ENCODE data around the gene PANK4.

Gene PANK4

DNA sequence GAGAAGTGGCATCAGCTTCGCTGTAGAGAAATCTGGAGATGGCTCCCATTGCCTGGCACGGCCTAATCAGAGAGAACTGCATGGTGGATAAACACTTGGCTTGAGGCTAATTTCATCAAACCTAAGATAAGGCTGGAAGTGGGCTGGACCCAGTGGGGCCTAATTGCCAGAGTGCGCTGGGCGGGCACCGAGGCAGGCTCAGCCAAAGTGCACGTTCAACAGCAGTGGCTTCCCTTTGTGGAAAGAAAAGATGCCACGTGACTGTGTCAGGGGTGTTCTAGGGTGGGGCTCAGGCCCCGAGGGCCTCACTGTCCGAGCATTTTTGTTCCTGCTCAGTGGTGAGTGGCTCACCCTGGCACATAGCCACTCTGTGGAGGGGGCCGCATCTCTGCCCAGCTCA lies 44.5 kb downstream of the PANK4 start:
- DNase-seq (ENCODE audit: low read depth), result no peak
- no peak overlapping the region for H3K4me3 ChIP-seq (ENCODE audit: low read length)
- TF ChIP-seq, protein P1, sequence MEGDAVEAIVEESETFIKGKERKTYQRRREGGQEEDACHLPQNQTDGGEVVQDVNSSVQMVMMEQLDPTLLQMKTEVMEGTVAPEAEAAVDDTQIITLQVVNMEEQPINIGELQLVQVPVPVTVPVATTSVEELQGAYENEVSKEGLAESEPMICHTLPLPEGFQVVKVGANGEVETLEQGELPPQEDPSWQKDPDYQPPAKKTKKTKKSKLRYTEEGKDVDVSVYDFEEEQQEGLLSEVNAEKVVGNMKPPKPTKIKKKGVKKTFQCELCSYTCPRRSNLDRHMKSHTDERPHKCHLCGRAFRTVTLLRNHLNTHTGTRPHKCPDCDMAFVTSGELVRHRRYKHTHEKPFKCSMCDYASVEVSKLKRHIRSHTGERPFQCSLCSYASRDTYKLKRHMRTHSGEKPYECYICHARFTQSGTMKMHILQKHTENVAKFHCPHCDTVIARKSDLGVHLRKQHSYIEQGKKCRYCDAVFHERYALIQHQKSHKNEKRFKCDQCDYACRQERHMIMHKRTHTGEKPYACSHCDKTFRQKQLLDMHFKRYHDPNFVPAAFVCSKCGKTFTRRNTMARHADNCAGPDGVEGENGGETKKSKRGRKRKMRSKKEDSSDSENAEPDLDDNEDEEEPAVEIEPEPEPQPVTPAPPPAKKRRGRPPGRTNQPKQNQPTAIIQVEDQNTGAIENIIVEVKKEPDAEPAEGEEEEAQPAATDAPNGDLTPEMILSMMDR (conservative IDR thresholded peaks at IDR 0.05; ENCODE audit: low read length), result no peak

DNA sequence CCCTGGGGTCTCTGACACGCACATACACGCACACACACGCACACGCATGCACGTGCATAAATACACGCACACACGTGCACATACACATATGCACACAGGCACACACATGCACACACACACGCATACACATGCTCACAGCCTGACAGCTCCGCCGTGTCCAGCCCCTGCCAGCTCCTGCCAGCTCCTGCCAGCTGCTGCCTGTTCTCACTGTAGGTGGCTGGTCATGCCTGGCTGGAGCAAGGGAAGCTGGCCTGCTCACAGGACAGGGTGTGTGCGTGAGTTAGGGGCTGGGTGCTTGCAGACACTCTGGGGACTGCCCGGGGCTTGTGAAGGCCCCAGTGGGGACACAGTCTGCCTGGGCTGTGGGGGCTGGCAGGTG lies 45.4 kb downstream of the PANK4 start:
- no peak for DNase-seq (ENCODE audit: low read depth)
- TF ChIP-seq, protein P1 (conservative IDR thresholded peaks at IDR 0.05; ENCODE audit: low read length), result no peak
- no peak overlapping the region for H3K4me3 ChIP-seq (ENCODE audit: low read length)

DNA sequence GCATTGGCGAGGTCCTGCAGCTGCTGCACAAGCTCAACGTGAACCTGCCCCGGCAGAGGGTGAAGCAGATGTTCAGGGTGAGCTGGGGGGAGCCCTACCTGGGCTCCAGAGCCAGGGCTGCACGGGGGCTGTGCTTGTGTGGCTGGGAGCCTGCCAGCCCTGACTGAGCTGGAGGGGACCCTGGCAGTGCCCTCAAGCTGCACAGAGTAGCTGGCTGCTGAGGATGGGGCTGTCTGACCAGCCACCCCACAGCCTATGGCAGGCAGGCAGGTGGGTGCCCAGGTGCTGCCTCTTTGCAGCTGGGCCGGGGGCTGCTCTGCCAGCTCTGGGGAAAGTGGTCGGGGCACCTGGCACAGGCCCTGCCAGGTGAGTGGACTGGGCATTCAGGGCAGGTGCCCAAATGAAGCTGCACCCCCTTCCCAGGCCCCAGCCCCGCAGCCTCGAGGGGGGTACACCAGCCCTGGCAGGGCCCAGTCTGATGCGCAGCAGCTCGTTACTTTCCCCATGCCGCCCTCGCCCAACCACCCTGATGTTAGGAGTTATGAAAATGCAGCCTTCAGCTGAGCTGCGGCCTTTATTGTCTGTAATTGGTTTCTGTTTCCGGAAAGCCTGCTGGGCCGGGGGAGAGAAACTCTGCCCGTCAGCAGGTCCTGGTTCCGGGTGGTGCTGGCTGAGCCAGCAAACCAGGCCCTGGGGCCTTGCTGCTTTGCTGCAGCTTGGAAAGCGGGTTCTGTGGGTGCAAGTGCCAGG lies 46.0 kb downstream of the PANK4 start:
- DNase-seq (ENCODE audit: low read depth), result no peak
- TF ChIP-seq, protein P1 (conservative IDR thresholded peaks at IDR 0.05; ENCODE audit: low read length), result no peak
- H3K4me3 ChIP-seq (ENCODE audit: low read length), result no peak overlapping the region

DNA sequence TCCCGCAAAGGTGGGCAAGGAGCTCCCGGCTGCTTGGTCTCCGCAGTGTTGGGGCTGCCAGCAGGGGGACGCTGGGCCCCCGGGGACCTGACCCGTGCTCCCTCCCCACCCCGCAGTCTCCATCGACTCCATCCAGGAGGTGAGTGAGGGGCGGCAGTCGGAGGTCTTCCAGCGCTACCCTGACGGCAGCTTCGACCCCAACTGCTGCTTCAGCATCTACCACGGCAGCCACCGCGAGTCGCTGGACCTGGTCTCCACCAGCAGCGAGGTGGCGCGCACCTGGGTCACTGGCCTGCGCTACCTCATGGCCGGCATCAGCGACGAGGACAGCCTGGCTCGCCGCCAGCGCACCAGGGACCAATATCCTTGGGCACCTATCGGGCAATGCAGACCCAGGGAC lies 46.8 kb downstream of the PANK4 start:
- TF ChIP-seq, protein P1 (conservative IDR thresholded peaks at IDR 0.05; ENCODE audit: low read length), result no peak
- H3K4me3 ChIP-seq (ENCODE audit: low read length), result no peak overlapping the region
- DNase-seq (ENCODE audit: low read depth), result no peak

DNA sequence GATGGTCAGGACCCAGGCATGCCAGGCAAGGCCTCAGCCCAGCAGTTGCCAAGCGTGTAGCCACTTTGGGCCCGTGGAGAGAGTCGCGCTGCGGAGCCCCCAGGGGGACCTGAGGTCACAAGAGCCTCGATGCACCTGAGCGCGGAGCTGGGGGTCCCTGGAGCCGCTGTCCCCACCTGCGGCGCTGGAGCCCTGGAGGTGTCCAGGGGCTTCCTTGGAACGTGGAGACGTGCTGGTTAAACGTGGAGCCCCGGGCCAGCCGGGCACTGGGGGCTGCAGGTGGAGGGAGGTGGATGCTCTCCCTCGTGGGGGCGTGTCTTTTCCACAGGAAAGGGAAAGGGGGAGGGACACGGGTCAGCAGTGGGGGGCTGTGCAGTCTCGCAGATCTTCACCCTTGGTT lies 47.2 kb downstream of the PANK4 start:
- H3K4me3 ChIP-seq (ENCODE audit: low read length), result no peak overlapping the region
- TF ChIP-seq, protein P1 (conservative IDR thresholded peaks at IDR 0.05; ENCODE audit: low read length), result no peak

DNA sequence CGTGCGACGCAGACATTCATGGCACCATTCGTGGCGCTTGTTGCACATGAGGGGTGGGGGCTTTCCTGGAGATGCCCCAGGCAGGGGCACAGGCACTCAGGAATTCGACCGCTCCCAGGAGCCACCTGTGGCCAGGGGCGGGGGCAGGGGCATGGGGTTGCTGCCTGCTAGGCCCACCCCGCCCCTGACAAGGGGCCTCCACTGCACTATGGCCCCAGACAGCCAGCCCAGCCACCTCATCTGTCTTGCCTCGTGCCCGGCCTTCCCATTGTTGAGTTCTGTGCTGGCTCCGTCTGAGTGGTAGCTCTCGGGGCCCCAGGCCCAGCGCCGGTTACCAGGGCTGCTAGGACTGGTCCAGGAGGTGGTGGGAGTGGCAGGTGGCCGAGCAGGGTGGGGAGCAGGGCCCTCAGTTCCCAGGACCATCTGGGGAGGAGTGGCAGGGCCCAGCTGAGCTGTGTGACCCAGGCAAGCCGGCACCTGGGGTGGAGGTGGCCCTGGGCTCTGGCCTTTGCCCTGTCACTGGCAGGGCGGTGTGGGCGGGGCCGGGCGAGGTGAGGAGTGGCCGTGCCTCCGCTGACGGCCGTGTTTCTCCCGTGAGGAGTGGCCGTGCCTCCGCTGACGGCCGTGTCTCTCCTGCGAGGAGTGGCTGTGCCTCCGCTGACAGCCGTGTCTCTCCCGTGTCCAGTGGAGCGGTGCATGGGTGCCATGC lies 48.5 kb downstream of the PANK4 start:
- H3K4me3 ChIP-seq (ENCODE audit: low read length), result no peak overlapping the region
- DNase-seq (ENCODE audit: low read depth), result no peak
- TF ChIP-seq, protein P1 (conservative IDR thresholded peaks at IDR 0.05; ENCODE audit: low read length), result no peak

More for the DNA sequence above, 47.2 kb downstream of the PANK4 start:
- DNase-seq (ENCODE audit: low read depth), result no peak

DNA sequence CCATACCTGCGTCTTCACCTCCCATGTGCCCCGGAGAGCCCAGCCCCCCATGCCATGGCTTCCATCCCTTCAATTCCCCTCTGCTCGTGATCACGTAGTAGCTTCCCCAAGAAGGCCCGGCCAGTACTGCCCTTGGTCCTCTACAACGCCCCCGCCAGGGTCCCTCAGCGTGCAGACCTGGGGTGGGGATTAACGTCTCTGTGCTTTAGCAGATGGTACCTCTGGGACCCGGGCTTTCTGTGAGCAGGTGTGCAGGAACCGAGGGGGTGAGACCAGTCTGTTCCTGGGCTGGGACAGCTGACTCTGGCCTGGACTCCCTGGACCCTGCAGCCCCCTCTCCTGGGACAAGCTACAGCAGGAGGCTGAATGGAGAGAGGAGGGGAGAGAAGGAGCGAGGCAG lies 49.1 kb downstream of the PANK4 start:
- H3K4me3 ChIP-seq (ENCODE audit: low read length), result no peak overlapping the region
- DNase-seq (ENCODE audit: low read depth), result no peak
- TF ChIP-seq, protein P1 (conservative IDR thresholded peaks at IDR 0.05; ENCODE audit: low read length), result no peak
